Measurements from ENCODE around the gene TRPM7. TPM values are rescaled to one million over a fixed set of nuclear protein-coding genes. Genes with fewer than 3 reads are reported as not detected.
"Not testable (repeated sequence)": the region's sequence is repeated elsewhere in the genome, so short reads cannot be mapped to it uniquely, and the experiment has no call there.

TRPM7 gene
- total RNA-seq, 1 experiment from 2014 or later, result 49.6 TPM

- Histone ChIP-seq H3K9me3 (ENCODE audit: low read depth, low read length, poor library complexity, severe bottlenecking) (no peaks in the 10 kb centered on the region), H3K27me3 (replicated peaks; ENCODE audit: insufficient read depth, low read depth, low read length, poor library complexity) (no peaks in the 10 kb centered on the region), H3K27ac (ENCODE audit: low read depth, low read length, poor library complexity, severe bottlenecking) (no peak overlapping the region), H3K36me3 (ENCODE audit: insufficient read depth, low read length, poor library complexity, severe bottlenecking) (no peaks in the 10 kb centered on the region), H3K4me3 (ENCODE audit: low read depth, low read length, poor library complexity, severe bottlenecking) (no peak overlapping the region), H3K4me1 (ENCODE audit: insufficient read depth, low read length, poor library complexity, severe bottlenecking) (no peaks in the 10 kb centered on the region)
- CTCF ChIA-PET, result no interaction called here
- TF ChIP-seq, protein P1, sequence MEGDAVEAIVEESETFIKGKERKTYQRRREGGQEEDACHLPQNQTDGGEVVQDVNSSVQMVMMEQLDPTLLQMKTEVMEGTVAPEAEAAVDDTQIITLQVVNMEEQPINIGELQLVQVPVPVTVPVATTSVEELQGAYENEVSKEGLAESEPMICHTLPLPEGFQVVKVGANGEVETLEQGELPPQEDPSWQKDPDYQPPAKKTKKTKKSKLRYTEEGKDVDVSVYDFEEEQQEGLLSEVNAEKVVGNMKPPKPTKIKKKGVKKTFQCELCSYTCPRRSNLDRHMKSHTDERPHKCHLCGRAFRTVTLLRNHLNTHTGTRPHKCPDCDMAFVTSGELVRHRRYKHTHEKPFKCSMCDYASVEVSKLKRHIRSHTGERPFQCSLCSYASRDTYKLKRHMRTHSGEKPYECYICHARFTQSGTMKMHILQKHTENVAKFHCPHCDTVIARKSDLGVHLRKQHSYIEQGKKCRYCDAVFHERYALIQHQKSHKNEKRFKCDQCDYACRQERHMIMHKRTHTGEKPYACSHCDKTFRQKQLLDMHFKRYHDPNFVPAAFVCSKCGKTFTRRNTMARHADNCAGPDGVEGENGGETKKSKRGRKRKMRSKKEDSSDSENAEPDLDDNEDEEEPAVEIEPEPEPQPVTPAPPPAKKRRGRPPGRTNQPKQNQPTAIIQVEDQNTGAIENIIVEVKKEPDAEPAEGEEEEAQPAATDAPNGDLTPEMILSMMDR (conservative IDR thresholded peaks at IDR 0.05; ENCODE audit: low read depth, low read length), result no peak
- no peak for TF ChIP-seq EZH2 (IDR thresholded peaks at IDR 0.05; ENCODE audit: borderline replicate concordance, low read depth, low read length, poor library complexity, severe bottlenecking)
- POLR2A ChIA-PET (ENCODE audit: low non-redundant PET), result no interaction called here
- no TSS peak for BruUV-seq (replicated peaks)
- no peak for DNase-seq (ENCODE audit: low spot score)
- intact Hi-C loops (cut with micrococcal nuclease; ENCODE audit: unreplicated experiment), result no loop called here
Observed at GRCh38 chr15:50697109-50697797, 10.7 kb upstream of the TRPM7 start.

DNA sequence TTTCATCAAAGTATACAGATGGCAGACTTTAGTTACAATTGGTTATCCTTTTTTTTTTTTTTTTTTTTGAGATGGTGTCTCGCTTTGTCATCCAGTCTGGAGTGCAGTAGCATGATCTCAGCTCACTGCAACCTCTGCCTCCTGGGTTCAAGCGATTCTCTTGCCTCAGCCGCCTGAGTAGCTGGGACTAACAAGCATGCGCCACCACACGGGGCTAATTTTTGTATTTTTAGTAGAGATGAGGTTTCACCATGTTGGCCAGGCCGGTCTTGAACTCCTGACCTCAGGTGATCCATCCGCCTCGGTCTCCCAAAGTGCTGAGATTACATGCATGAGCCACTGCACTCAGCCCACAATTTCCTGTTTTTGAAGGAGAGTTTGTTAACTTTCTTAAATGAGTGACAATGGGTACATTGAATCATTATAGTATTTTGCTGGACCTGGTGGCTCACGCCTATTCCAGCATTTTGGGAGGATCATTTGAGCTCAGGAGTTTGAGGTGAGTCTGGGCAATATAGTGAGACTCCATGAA lies 8.1 kb upstream of the TRPM7 start:
- DNase-seq (ENCODE audit: low spot score); BruUV-seq (replicated peaks); H3K4me1 ChIP-seq (ENCODE audit: insufficient read depth, low read length, poor library complexity, severe bottlenecking); H3K27ac ChIP-seq (ENCODE audit: low read depth, low read length, poor library complexity, severe bottlenecking); POLR2A ChIA-PET (ENCODE audit: low non-redundant PET); H3K27me3 ChIP-seq (replicated peaks; ENCODE audit: insufficient read depth, low read depth, low read length, poor library complexity); H3K36me3 ChIP-seq (ENCODE audit: insufficient read depth, low read length, poor library complexity, severe bottlenecking); H3K4me3 ChIP-seq (ENCODE audit: low read depth, low read length, poor library complexity, severe bottlenecking); intact Hi-C loops (cut with micrococcal nuclease; ENCODE audit: unreplicated experiment); CTCF ChIA-PET; H3K9me3 ChIP-seq (ENCODE audit: low read depth, low read length, poor library complexity, severe bottlenecking): not testable (repeated sequence)

DNA sequence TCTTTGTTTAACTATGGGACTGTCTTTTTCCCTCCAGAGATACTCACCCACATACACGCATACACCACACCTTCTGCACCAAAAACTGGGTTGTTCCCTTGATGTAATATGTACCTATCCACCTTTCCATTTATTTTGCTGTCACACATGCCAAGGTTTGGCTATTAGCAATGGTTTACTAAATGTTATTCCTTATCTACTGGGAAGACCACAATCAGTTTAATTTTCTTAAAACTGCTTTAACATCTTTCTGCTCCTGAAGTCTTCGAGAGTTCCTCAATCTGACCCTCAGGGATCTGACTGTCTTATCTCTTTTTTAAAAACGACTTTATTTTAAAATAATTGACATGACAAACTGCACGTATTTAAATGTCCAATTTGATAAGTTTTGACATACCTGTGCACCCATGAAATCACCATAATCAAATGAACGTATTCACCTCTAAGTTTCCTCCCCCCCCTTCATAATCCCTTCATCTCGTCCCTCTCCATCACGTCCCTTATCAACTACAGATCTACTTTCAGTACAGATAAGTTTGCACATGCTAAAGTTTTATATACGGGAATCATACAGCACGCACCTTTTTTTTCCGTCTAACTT lies 805 bp upstream of the TRPM7 start:
- DNase-seq (ENCODE audit: low spot score), result no peak
- Histone ChIP-seq H3K9me3 (ENCODE audit: low read depth, low read length, poor library complexity, severe bottlenecking) (no peaks in the 10 kb centered on the region), H3K4me1 (ENCODE audit: insufficient read depth, low read length, poor library complexity, severe bottlenecking) (peaks cover 10% of the 10 kb centered on the region), H3K27me3 (replicated peaks; ENCODE audit: insufficient read depth, low read depth, low read length, poor library complexity) (no peaks in the 10 kb centered on the region), H3K27ac (ENCODE audit: low read depth, low read length, poor library complexity, severe bottlenecking) (peak overlapping the region; percentile 79), H3K36me3 (ENCODE audit: insufficient read depth, low read length, poor library complexity, severe bottlenecking) (peaks cover 13% of the 10 kb centered on the region), H3K4me3 (ENCODE audit: low read depth, low read length, poor library complexity, severe bottlenecking) (peak overlapping the region; percentile 98)
- BruUV-seq (replicated peaks), result TSS peak; percentile 93
- POLR2A ChIA-PET (ENCODE audit: low non-redundant PET), result no interaction called here
- intact Hi-C loops (cut with micrococcal nuclease; ENCODE audit: unreplicated experiment), result no loop called here
- TF ChIP-seq EZH2 (IDR thresholded peaks at IDR 0.05; ENCODE audit: borderline replicate concordance, low read depth, low read length, poor library complexity, severe bottlenecking), result no peak
- TF ChIP-seq, protein P1 (conservative IDR thresholded peaks at IDR 0.05; ENCODE audit: low read depth, low read length), result no peak
- CTCF ChIA-PET, result no interaction called here
